ENCODE results near the gene ASPRV1. TPM values are rescaled to one million over a fixed set of nuclear protein-coding genes. Genes with fewer than 3 reads are reported as not detected.

Gene ASPRV1
- 0.29 TPM for total RNA-seq (2013)
- polyA plus RNA-seq (under 1 TPM; 0.25 to 0.52 (median 0.27) TPM), polyA minus RNA-seq (0.40 and 0.55 TPM in 2 replicates), total RNA-seq (0 reads per million in 11 experiments)

DNA sequence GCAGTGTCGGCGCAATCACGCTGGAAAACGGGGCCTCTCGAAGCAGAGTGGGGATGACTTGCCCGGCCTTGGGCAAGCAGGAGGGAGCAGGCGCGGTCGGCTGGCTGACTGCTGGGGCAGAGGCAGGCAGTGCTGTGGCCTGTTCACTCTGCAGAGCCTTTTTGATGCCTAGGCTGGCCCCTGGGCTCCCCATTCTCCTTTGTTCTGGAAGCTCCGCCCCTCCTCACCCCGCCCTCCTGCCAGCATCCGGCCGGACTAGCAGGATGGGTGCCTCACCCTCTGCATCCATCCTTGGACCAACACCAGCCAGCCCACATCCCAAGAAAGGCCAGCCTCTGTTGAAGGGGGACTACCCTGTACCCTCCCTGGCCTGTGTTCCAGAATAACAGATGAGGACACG is at the start of gene ASPRV1:
Gene ASPRV1 (minus strand): TSS at position 136 of the 400 bp plus-strand sequence. CDS start 195 bp downstream, outside the sequence.
- Mint-ChIP-seq H3K36me3 (no peaks in the 10 kb centered on the region), H3K27ac (peak within 1 kb of the TSS in 1 of 7 donors; percentile 7), H3K27me3 (ENCODE audit: low read depth in 3 of 3) (peaks cover 0 to 6% (median 5%) of the 10 kb centered on the region in 3 donors), H3K4me1 (peaks cover 19% of the 10 kb centered on the region), H3K9me3 (no peaks in the 10 kb centered on the region), H3K4me3 (no peak within 1 kb of the TSS)
- Histone ChIP-seq H3K79me2 (ENCODE audit: insufficient read depth, low read length) (no peaks in the 10 kb centered on the region), H3K4me2 (replicated peaks; ENCODE audit: extremely low read depth, low read length, poor library complexity, severe bottlenecking) (no peak within 1 kb of the TSS), H3K9me3 (replicated peaks in 1 of 2; ENCODE audit: control insufficient read depth in 1 of 2, insufficient read depth in 1 of 2, low read length in 2 of 2) (no peaks in the 10 kb centered on the region), H3K36me3 (replicated peaks in 1 of 2; ENCODE audit: control insufficient read depth in 1 of 2, insufficient read depth in 2 of 2, low read length in 2 of 2) (no peaks in the 10 kb centered on the region), H3K27ac (ENCODE audit: low read depth in 1 of 2, low read length in 2 of 2) (no peak within 1 kb of the TSS), H2AFZ (ENCODE audit: insufficient read depth, low read depth, low read length, poor library complexity, severe bottlenecking) (no peak within 1 kb of the TSS), H3K9ac (ENCODE audit: insufficient read depth, low read length, poor library complexity, severe bottlenecking) (no peak within 1 kb of the TSS), H3K4me3 (replicated peaks in 1 of 3; ENCODE audit: low read depth in 2 of 3, low read length in 3 of 3) (no peak within 1 kb of the TSS), H4K20me1 (ENCODE audit: insufficient read depth, low read length) (no peaks in the 10 kb centered on the region), H3K4me1 (ENCODE audit: control insufficient read depth in 1 of 2, insufficient read depth in 2 of 2, low read length in 2 of 2) (peaks cover 13% of the 10 kb centered on the region in 2 donors), H3K27me3 (ENCODE audit: control insufficient read depth in 2 of 2, insufficient read depth in 2 of 2, low read length in 2 of 2) (no peaks in the 10 kb centered on the region)
- intact Hi-C loops (cut with micrococcal nuclease) = no loop called here
- 92% methylated on average over 10 of the region's 14 CpGs for WGBS (ENCODE audit: insufficient coverage)
- DNase-seq = no peak
- TF ChIP-seq CTCF (IDR thresholded peaks at IDR 0.05) = no peak

GRCh38 chr2:70010576-70011111 is 49.2 kb upstream of the ASPRV1 start:
- H3K27me3 Mint-ChIP-seq (ENCODE audit: low read depth in 3 of 3) = peaks cover 0 to 2% (median 0%) of the 10 kb centered on the region in 3 donors
- no CpG with 5 or more reads among the region's 2 CpGs for WGBS (ENCODE audit: insufficient coverage)
- Histone ChIP-seq H3K9me3 (replicated peaks in 1 of 2; ENCODE audit: control insufficient read depth in 1 of 2, insufficient read depth in 1 of 2, low read length in 2 of 2) (no peaks in the 10 kb centered on the region), H3K27ac (ENCODE audit: low read depth in 1 of 2, low read length in 2 of 2) (peak overlapping the region; percentile 61 to 86), H3K36me3 (replicated peaks in 1 of 2; ENCODE audit: control insufficient read depth in 1 of 2, insufficient read depth in 2 of 2, low read length in 2 of 2) (no peaks in the 10 kb centered on the region), H4K20me1 (ENCODE audit: insufficient read depth, low read length) (no peaks in the 10 kb centered on the region), H3K4me1 (ENCODE audit: control insufficient read depth in 1 of 2, insufficient read depth in 2 of 2, low read length in 2 of 2) (peaks cover 22 to 25% of the 10 kb centered on the region in 2 donors), H2AFZ (ENCODE audit: insufficient read depth, low read depth, low read length, poor library complexity, severe bottlenecking) (peak overlapping the region; percentile 10), H3K4me3 (replicated peaks in 1 of 3; ENCODE audit: low read depth in 2 of 3, low read length in 3 of 3) (peak overlapping the region in 1 of 3 experiments; percentile 11), H3K79me2 (ENCODE audit: insufficient read depth, low read length) (no peaks in the 10 kb centered on the region), H3K27me3 (ENCODE audit: control insufficient read depth in 2 of 2, insufficient read depth in 2 of 2, low read length in 2 of 2) (no peaks in the 10 kb centered on the region), H3K4me2 (replicated peaks; ENCODE audit: extremely low read depth, low read length, poor library complexity, severe bottlenecking) (peak overlapping the region; percentile 31), H3K9ac (ENCODE audit: insufficient read depth, low read length, poor library complexity, severe bottlenecking) (no peak overlapping the region)
- peaks cover 29% of the 10 kb centered on the region for H3K4me1 Mint-ChIP-seq
- peak overlapping the region in 1 of 2 donors; percentile 67 for H3K4me3 Mint-ChIP-seq
- H3K36me3 Mint-ChIP-seq = peaks cover 18 to 26% of the 10 kb centered on the region in 2 donors
- no peaks in the 10 kb centered on the region for H3K9me3 Mint-ChIP-seq
- no peak for DNase-seq
- H3K27ac Mint-ChIP-seq = peak overlapping the region; percentile 84 to 98 (median 94)
- TF ChIP-seq CTCF (IDR thresholded peaks at IDR 0.05) = no peak
- intact Hi-C loops (cut with micrococcal nuclease) = loop anchor here in 1 of 2 donors (5.0 kb wide), 1 partner anchor 33 kb away; no protein-coding TSS in a partner anchor

Measured in CD14-positive monocyte (primary cell).